ENCODE results near the gene ZNF160. TPM values are rescaled to one million over a fixed set of nuclear protein-coding genes. Genes with fewer than 3 reads are reported as not detected.

The ZNF160 gene
- polyA plus RNA-seq, 2 of the 4 experiments (the other 2 are of a cell fraction), result 8.8 to 16.6 TPM

- TF ChIP-seq TFCP2L1 (CRISPR knock-in tag; IDR thresholded peaks at IDR 0.05), result no peak
- TF ChIP-seq EHMT2 (IDR thresholded peaks at IDR 0.05; ENCODE audit: low read depth), result no peak
- TF ChIP-seq PHF8 (IDR thresholded peaks at IDR 0.05; ENCODE audit: borderline replicate concordance, low read depth), result no peak
- TF ChIP-seq RFX5 (IDR thresholded peaks at IDR 0.05), result no peak
- TF ChIP-seq RNF2 (IDR thresholded peaks at IDR 0.05; ENCODE audit: borderline replicate concordance, low read depth), result no peak
- no peak for TF ChIP-seq TP53 (CRISPR knock-in tag; IDR thresholded peaks at IDR 0.05)
- no peak for TF ChIP-seq MAZ (IDR thresholded peaks at IDR 0.05; ENCODE audit: borderline replicate concordance, low read depth, low read length)
- no peak for TF ChIP-seq EP300 (IDR thresholded peaks at IDR 0.05)
- no peak for TF ChIP-seq GATA3 (IDR thresholded peaks at IDR 0.05; ENCODE audit: borderline replicate concordance)
- TF ChIP-seq ATOH8 (CRISPR knock-in tag; IDR thresholded peaks at IDR 0.05; ENCODE audit: low read depth), result no peak
- WGBS (ENCODE audit: missing lambda C conversion rate), result 89% methylated on average over 6 of the region's 6 CpGs
- Histone ChIP-seq H3K4me1 (no peaks in the 10 kb centered on the region), H3K27ac (no peak overlapping the region), H3K4me2 (no peak overlapping the region), H3K9me3 (peaks cover 74% of the 10 kb centered on the region), H3K4me3 (no peak overlapping the region)
- CTCF ChIA-PET, result no interaction called here
- ATAC-seq (no peak), FAIRE-seq (no peak), DNase-seq (ENCODE audit: low read depth in 1 of 2, low spot score in 1 of 2) (no peak)
- POLR2A ChIA-PET, result no interaction called here
Measured at GRCh38 chr19:53088091-53088490, 15.1 kb downstream of the ZNF160 start.

- FAIRE-seq (no peak), ATAC-seq (no peak), DNase-seq (ENCODE audit: low read depth in 1 of 2, low spot score in 1 of 2) (no peak)
- WGBS (ENCODE audit: missing lambda C conversion rate), result 72% methylated on average over 5 of the region's 5 CpGs
- H3K4me1 ChIP-seq, result no peaks in the 10 kb centered on the region
- CTCF ChIA-PET, result no interaction called here
- H3K27ac ChIP-seq, result no peak overlapping the region
- peaks cover 77% of the 10 kb centered on the region for H3K9me3 ChIP-seq
- POLR2A ChIA-PET, result no interaction called here
- TF ChIP-seq SREBF2 (IDR thresholded peaks at IDR 0.05) (no peak), ATOH8 (CRISPR knock-in tag; IDR thresholded peaks at IDR 0.05; ENCODE audit: low read depth) (no peak), REST (IDR thresholded peaks at IDR 0.05) (no peak), PBX3 (IDR thresholded peaks at IDR 0.05) (no peak), TP53 (CRISPR knock-in tag; IDR thresholded peaks at IDR 0.05) (no peak), ZNF302 (CRISPR knock-in tag; IDR thresholded peaks at IDR 0.05) (no peak), CHD4 (IDR thresholded peaks at IDR 0.05; ENCODE audit: borderline replicate concordance) (no peak), NR3C1 (IDR thresholded peaks at IDR 0.05) (no peak), CBX8 (IDR thresholded peaks at IDR 0.05) (no peak), RARB (CRISPR knock-in tag; IDR thresholded peaks at IDR 0.05) (no peak), CTCF (IDR thresholded peaks at IDR 0.05) (no peak), MAFK (IDR thresholded peaks at IDR 0.05; ENCODE audit: partially characterized antibody) (no peak), NFE2L2 (conservative IDR thresholded peaks at IDR 0.05; ENCODE audit: low read length) (no peak), POLR2A (IDR thresholded peaks at IDR 0.05; ENCODE audit: low read length) (no peak), HDAC2 (IDR thresholded peaks at IDR 0.05) (no peak), ZFP36 (IDR thresholded peaks at IDR 0.05; ENCODE audit: borderline replicate concordance, partially characterized antibody) (no peak), CBX2 (IDR thresholded peaks at IDR 0.05; ENCODE audit: borderline replicate concordance, low read depth) (no peak), ELK1 (IDR thresholded peaks at IDR 0.05; ENCODE audit: low read depth, low read length) (no peak), CEBPB (IDR thresholded peaks at IDR 0.05) (no peak)
- no peak overlapping the region for H3K4me3 ChIP-seq
- no peak overlapping the region for H3K4me2 ChIP-seq
Measured at GRCh38 chr19:53086949-53087348, 16.3 kb downstream of the ZNF160 start.
